ENCODE measurements around the gene CDK5RAP2. TPM values are rescaled to one million over a fixed set of nuclear protein-coding genes. Genes with fewer than 3 reads are reported as not detected.

The CDK5RAP2 gene
- total RNA-seq, 4 donors from 2014 or later, result 53.5 to 74.2 (median 55.7) TPM

Other genes starting within 250 kb of the CDK5RAP2 start
- gene MEGF9, start 134.3 kb upstream of the CDK5RAP2 start, total RNA-seq, result 10 to 100 TPM; 49.0 to 59.0 (median 57.0) TPM
- gene FBXW2, start 213.2 kb upstream of the CDK5RAP2 start, total RNA-seq, result 10 to 100 TPM; 25.9 to 49.6 (median 46.4) TPM